Neutrophil (primary cell): Measurements from ENCODE around the gene AXL.

Experiments
- H3K27ac ChIP-seq: fragments of 200-600 bp; sonication (generic); 2 replicates; pipeline ENCODE4 v1.5.1; 2016; ENCODE audit warnings: mild to moderate bottlenecking, moderate library complexity
- H3K27me3 ChIP-seq: fragments of 200-600 bp; sonication (generic); 2 replicates; pipeline ENCODE4 v1.6.0; 2016; ENCODE audit warnings: mild to moderate bottlenecking
- H3K36me3 ChIP-seq: fragments of 200-600 bp; sonication (generic); 2 replicates; pipeline ENCODE4 v1.5.1; 2017
- H3K4me1 ChIP-seq, 2 experiments: fragments of 200-600 bp in 1 of 2; sonication (generic) in 1 of 2; 1 replicate in 1 of 2; 2 replicates in 1 of 2; pipeline versions ENCODE4 v1.5.1 to v1.6.1; 2013 to 2016; ENCODE audit warnings: low read depth in 1 of 2, low read length in 1 of 2, mild to moderate bottlenecking in 1 of 2, moderate library complexity in 1 of 2; ENCODE audit not compliant: control insufficient read depth in 1 of 2, insufficient read depth in 1 of 2
- H3K4me3 ChIP-seq, 2 experiments: fragments of 200-600 bp in 1 of 2; sonication (generic) in 1 of 2; 1 replicate in 1 of 2; 2 replicates in 1 of 2; pipeline ENCODE4 v1.5.1; 2013 to 2016; ENCODE audit warnings: low read depth in 1 of 2, low read length in 1 of 2, mild to moderate bottlenecking in 1 of 2, moderate library complexity in 1 of 2
- H3K9me3 ChIP-seq: fragments of 200-600 bp; sonication (generic); 2 replicates; pipeline ENCODE4 v1.5.1; 2016
- CTCF ChIP-seq: fragments of 200-600 bp; sonication (generic); IDR thresholded peaks from 2 replicates; pipeline ENCODE4 v1.5.1; 2016; ENCODE audit warnings: antibody characterized with exemption

AXL gene

GRCh38 chr19:41261474-41262190 is 42.6 kb downstream of the AXL start:
- H3K36me3 ChIP-seq: no peaks in the 10 kb centered on the region
- TF ChIP-seq CTCF: no peak
- peak overlapping the region; percentile 74 to 76 for H3K4me3 ChIP-seq
- H3K9me3 ChIP-seq: no peaks in the 10 kb centered on the region
- peaks cover 8% of the 10 kb centered on the region for H3K27me3 ChIP-seq
- peaks cover 33 to 35% of the 10 kb centered on the region in 2 experiments for H3K4me1 ChIP-seq
- peak overlapping the region; percentile 98 for H3K27ac ChIP-seq

GRCh38 chr19:41263042-41263849 is 44.2 kb downstream of the AXL start:
- Histone ChIP-seq H3K36me3 (peaks cover 4% of the 10 kb centered on the region), H3K27me3 (peaks cover 8% of the 10 kb centered on the region), H3K4me1 (peaks cover 33 to 36% of the 10 kb centered on the region in 2 experiments), H3K9me3 (no peaks in the 10 kb centered on the region), H3K27ac (peak overlapping the region; percentile 98), H3K4me3 (peak overlapping the region; percentile 74 to 76)
- TF ChIP-seq CTCF: no peak

GRCh38 chr19:41263850-41264580 is 45.0 kb downstream of the AXL start, which contains the start of gene HNRNPUL1:
Gene HNRNPUL1 (plus strand): TSS chr19:41264372. CDS start chr19:41264504, 132 bp downstream.
- TF ChIP-seq CTCF: peak; percentile 64
- Histone ChIP-seq H3K9me3 (no peaks in the 10 kb centered on the region), H3K4me1 (peaks cover 33 to 36% of the 10 kb centered on the region in 2 experiments), H3K36me3 (peaks cover 12% of the 10 kb centered on the region), H3K27ac (peak within 1 kb of the TSS; percentile 98), H3K27me3 (peaks cover 8% of the 10 kb centered on the region), H3K4me3 (peak within 1 kb of the TSS; percentile 76 to 89)

- Histone ChIP-seq H3K27ac (peak overlapping the region; percentile 98), H3K9me3 (no peaks in the 10 kb centered on the region), H3K4me3 (peak overlapping the region; percentile 76 to 89), H3K4me1 (peaks cover 33 to 36% of the 10 kb centered on the region in 2 experiments), H3K36me3 (peaks cover 20% of the 10 kb centered on the region), H3K27me3 (peaks cover 8% of the 10 kb centered on the region)
- TF ChIP-seq CTCF: no peak
These were observed 45.8 kb downstream of the AXL start for GRCh38 chr19:41264581-41265394.
